ENCODE results near the gene MT3.

MT3 gene

DNA sequence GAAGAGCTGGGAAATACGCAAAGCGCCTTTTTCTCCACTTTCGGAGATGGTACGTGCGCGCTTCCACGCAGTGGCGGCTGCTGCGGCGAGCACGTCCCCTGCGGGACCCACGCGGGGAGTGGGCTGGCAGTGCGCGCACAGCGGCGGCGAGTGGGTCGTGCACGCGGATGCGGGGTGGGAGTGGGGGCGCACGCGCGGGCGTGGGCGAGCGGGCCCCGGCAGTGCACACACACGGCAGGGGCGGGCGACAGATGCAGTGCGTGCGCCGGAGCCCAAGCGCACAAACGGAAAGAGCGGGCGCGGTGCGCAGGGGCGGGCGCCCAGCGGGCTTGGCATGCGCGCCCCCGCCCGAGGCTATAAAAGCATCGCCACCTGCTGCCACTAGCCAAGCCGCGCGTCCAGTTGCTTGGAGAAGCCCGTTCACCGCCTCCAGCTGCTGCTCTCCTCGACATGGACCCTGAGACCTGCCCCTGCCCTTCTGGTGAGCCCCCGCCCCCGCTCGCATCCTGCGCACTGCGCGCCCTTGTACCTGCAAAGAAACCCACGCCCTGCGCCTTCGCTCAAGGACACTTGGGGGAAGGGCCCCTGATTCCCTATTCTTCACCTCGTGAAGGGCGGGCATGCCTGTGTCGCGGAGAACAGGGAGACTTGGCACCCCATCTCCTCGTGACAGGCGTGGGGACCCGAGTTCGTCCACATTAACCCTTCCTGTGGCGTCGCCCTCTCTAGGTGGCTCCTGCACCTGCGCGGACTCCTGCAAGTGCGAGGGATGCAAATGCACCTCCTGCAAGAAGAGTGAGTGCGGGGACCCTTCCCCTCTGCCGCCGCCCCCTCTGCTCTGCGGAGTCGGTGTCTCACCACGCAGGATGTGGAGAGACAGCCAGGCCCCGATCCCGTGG, at the start of gene MT3:
Gene MT3, plus strand, starts transcription at position 388 of the 899 bp plus-strand sequence. Its CDS starts 63 bp downstream, at position 451.
- DNase-seq (ENCODE audit: low spot score), result no peak
- CTCF ChIA-PET, result interaction anchor here (1.2 kb wide), 1 partner anchor 11 kb away, joined by 3 read pairs; no protein-coding TSS in a partner anchor
- no peak within 1 kb of the TSS for H3K27ac ChIP-seq

DNA sequence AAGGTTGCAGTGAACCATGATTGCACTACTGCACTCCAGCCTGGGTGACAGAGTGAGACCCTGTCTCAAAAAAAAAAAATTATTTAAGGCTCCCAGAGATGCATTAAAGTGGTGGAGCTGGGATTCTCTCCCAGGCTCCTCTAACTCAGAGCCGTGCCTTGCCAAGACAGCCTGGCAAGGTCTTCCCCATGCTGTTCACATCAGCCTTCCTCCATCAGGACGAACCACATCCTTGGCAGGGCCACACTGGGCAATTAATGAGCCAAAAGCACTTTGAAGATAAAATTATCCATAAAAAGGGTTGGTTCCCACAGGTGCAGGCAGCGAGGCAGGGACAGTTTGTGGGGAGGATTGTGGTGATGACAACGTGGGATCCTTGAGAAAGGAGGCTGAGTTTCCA, 49.7 kb upstream of the MT3 start:
- no peak overlapping the region for H3K27ac ChIP-seq
- no peak for DNase-seq (ENCODE audit: low spot score)
- TF ChIP-seq CTCF (conservative IDR thresholded peaks at IDR 0.05; ENCODE audit: low read depth), result no peak
- CTCF ChIA-PET, result no interaction called here
- POLR2A ChIA-PET (ENCODE audit: low non-redundant PET), result no interaction called here

More for the DNA sequence above, at the start of gene MT3:
- POLR2A ChIA-PET (ENCODE audit: low non-redundant PET), result no interaction called here
- TF ChIP-seq CTCF (conservative IDR thresholded peaks at IDR 0.05; ENCODE audit: low read depth), result peak; percentile 11; the same call in 1 of the 2 replicates

DNA sequence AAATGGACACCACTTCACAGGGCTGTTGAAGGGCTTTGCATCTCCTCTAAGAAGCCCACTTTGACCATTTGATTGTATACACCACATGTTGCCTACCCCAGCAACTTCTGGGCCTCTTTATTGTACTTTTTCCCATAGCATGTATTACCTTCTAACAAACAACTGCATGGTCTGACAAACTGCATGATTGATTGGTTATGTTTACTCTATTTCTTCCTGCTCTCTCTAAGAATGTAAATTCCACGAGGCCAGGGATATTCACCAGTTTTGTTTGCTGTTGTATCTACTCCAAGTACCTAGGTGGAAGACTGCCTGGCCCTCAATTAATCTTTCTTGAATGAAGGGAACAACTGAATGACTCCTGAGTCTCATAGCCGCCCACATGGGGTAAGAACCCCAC, 47.3 kb upstream of the MT3 start:
- ChIA-PET POLR2A (ENCODE audit: low non-redundant PET) (no interaction called here), CTCF (interaction anchor here (0.7 kb wide), 1 partner anchor 23 kb away, joined by 3 read pairs; the partner anchor contains the start of gene MT4)
- no peak for TF ChIP-seq CTCF (conservative IDR thresholded peaks at IDR 0.05; ENCODE audit: low read depth)

GRCh38 chr16:56547120-56547948, 42.0 kb upstream of the MT3 start:
- no peak for TF ChIP-seq CTCF (conservative IDR thresholded peaks at IDR 0.05; ENCODE audit: low read depth)
- POLR2A ChIA-PET (ENCODE audit: low non-redundant PET), result no interaction called here
- peak; percentile 70 for DNase-seq (ENCODE audit: low spot score)
- CTCF ChIA-PET, result interaction anchor here (0.6 to 1.2 kb wide), 4 partner anchors 29 to 948 kb away, joined by 3 read pairs; no protein-coding TSS in a partner anchor
- peak overlapping the region; percentile 86 for H3K27ac ChIP-seq

More for the DNA sequence above, 47.3 kb upstream of the MT3 start:
- DNase-seq (ENCODE audit: low spot score), result no peak
- H3K27ac ChIP-seq, result no peak overlapping the region

DNA sequence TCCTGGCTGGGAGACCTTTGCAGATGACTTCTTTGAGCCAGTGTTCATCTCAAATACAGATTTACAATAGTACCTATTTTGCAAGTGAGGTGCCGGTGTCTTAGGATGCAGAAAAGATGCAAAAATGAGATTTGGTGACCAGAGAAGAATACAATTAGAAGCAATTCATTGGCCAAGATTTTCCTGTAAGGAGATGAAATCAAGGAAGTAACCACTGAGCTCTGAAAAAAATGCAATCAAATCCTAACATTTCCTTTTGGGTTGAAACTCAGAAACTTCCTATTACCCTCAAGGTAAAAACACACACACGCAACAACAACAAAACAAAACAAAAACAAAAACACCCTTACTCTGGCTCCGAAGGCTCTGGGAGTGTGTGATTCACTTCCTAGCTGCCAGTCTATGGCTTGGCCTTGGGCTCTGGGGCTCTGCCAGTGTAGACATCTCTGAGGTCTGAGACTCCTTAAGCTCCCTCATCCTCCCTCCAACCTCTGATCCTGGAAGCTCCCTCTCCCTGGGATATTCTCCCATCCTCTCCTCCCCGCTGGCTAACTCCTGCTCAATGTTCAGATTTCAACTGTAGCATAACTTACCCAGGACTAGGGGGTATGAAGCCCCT, 41.3 kb upstream of the MT3 start:
- no peak for TF ChIP-seq CTCF (conservative IDR thresholded peaks at IDR 0.05; ENCODE audit: low read depth)
- no peak for DNase-seq (ENCODE audit: low spot score)
- ChIA-PET POLR2A (ENCODE audit: low non-redundant PET) (no interaction called here), CTCF (interaction anchor here (0.6 to 1.2 kb wide), 2 partner anchors 33 to 947 kb away, joined by 3 read pairs; no protein-coding TSS in a partner anchor)
- peak overlapping the region; percentile 73 for H3K27ac ChIP-seq

GRCh38 chr16:56549161-56549560, 40.2 kb upstream of the MT3 start:
- H3K27ac ChIP-seq, result no peak overlapping the region
- POLR2A ChIA-PET (ENCODE audit: low non-redundant PET), result no interaction called here

More at GRCh38 chr16:56549161-56549560, 40.2 kb upstream of the MT3 start:
- CTCF ChIA-PET, result no interaction called here
- TF ChIP-seq CTCF (conservative IDR thresholded peaks at IDR 0.05; ENCODE audit: low read depth), result no peak
- no peak for DNase-seq (ENCODE audit: low spot score)

Data from RWPE1 (cell line).